HepG2 (cell line): Measurements from ENCODE around the gene CFAP99. TPM values are rescaled to one million over a fixed set of nuclear protein-coding genes. Genes with fewer than 3 reads are reported as not detected.

Experiments used
- ARID2 ChIP-seq: sonication (generic); formaldehyde crosslinking; IDR thresholded peaks from 2 replicates; pipeline ENCODE4 v1.8.1; 2022; ENCODE audit warnings: mild to moderate bottlenecking, missing genetic modification reagents, borderline replicate concordance
- ATF7-NPFF ChIP-seq: sonication (generic); formaldehyde crosslinking; IDR thresholded peaks from 2 replicates; pipeline ENCODE4 v1.8.1; 2023; ENCODE audit warnings: mild to moderate bottlenecking, low read depth, missing genetic modification reagents, moderate library complexity
- BATF2 ChIP-seq: sonication (generic); formaldehyde crosslinking; IDR thresholded peaks from 2 replicates; pipeline ENCODE4 v1.8.0; 2022; ENCODE audit warnings: mild to moderate bottlenecking, missing genetic modification reagents, moderate library complexity
- DNMT3B ChIP-seq: conservative IDR thresholded peaks from 2 replicates; pipeline ENCODE4 v1.6.1; 2016; ENCODE audit warnings: missing biosample characterization, control low read depth
- ETV6 ChIP-seq: sonication (generic); formaldehyde crosslinking; conservative IDR thresholded peaks from 2 replicates; pipeline ENCODE4 v1.4.0; 2020; ENCODE audit warnings: missing genetic modification reagents
- HDAC1 ChIP-seq: sonication (generic); formaldehyde crosslinking; IDR thresholded peaks from 2 replicates; pipeline ENCODE4 v1.5.1; 2020; ENCODE audit warnings: mild to moderate bottlenecking, missing genetic modification reagents
- HOMEZ ChIP-seq: IDR thresholded peaks from 2 replicates; pipeline ENCODE4 v1.6.1; 2016; ENCODE audit warnings: low read depth
- KAT8 ChIP-seq: IDR thresholded peaks from 2 replicates; pipeline ENCODE4 v1.6.1; 2016; ENCODE audit warnings: missing genetic modification reagents, missing compliant biosample characterization
- KDM3A ChIP-seq: IDR thresholded peaks from 2 replicates; pipeline ENCODE4 v1.6.1; 2018; ENCODE audit warnings: low read depth, missing compliant biosample characterization
- MAX ChIP-seq: IDR thresholded peaks from 2 replicates; pipeline ENCODE4 v1.6.1; 2012; ENCODE audit warnings: inconsistent platforms
- RBFOX2 ChIP-seq: fragments of 200-400 bp; formaldehyde crosslinking; IDR thresholded peaks from 2 replicates; pipeline ENCODE4 v1.6.1; 2017; ENCODE audit warnings: low read depth, mild to moderate bottlenecking, low read length
- SCMH1 ChIP-seq: sonication (generic); formaldehyde crosslinking; IDR thresholded peaks from 2 replicates; pipeline ENCODE4 v1.9.0; 2021; ENCODE audit warnings: missing genetic modification reagents, mild to moderate bottlenecking, borderline replicate concordance
- TCF7L2 ChIP-seq: IDR thresholded peaks from 2 replicates; pipeline ENCODE4 v1.6.1; 2011; ENCODE audit warnings: mild to moderate bottlenecking, low read depth, low read length, moderate library complexity
- THAP11 ChIP-seq: IDR thresholded peaks from 2 replicates; pipeline ENCODE4 v1.6.1; 2016; ENCODE audit warnings: missing biosample characterization, missing genetic modification reagents
- WIZ ChIP-seq: sonication (generic); formaldehyde crosslinking; IDR thresholded peaks from 2 replicates; pipeline ENCODE4 v1.5.1; 2020; ENCODE audit warnings: mild to moderate bottlenecking, missing genetic modification reagents
- YY1 ChIP-seq: IDR thresholded peaks from 2 replicates; pipeline ENCODE4 v1.6.1; 2011; ENCODE audit warnings: low read length, low read depth, moderate library complexity, mild to moderate bottlenecking; ENCODE audit not compliant: insufficient read depth, insufficient replicate concordance
- ZNF329 ChIP-seq: sonication (generic); formaldehyde crosslinking; IDR thresholded peaks from 2 replicates; pipeline ENCODE4 v1.9.0; 2021; ENCODE audit warnings: low read depth, mild to moderate bottlenecking, missing genetic modification reagents
- ZNF432 ChIP-seq: sonication (generic); formaldehyde crosslinking; IDR thresholded peaks from 2 replicates; pipeline ENCODE4 v1.5.0; 2020; ENCODE audit warnings: missing genetic modification reagents, mild to moderate bottlenecking, borderline replicate concordance
- ZNF468 ChIP-seq: sonication (generic); formaldehyde crosslinking; IDR thresholded peaks from 2 replicates; pipeline ENCODE4 v1.8.0; 2022; ENCODE audit warnings: mild to moderate bottlenecking, moderate library complexity, missing genetic modification reagents
- ZNF546 ChIP-seq: sonication (generic); formaldehyde crosslinking; conservative IDR thresholded peaks from 2 replicates; pipeline ENCODE4 v1.8.1; 2023; ENCODE audit warnings: mild to moderate bottlenecking, missing genetic modification reagents
- ZNF607 ChIP-seq: sonication (generic); formaldehyde crosslinking; IDR thresholded peaks from 2 replicates; pipeline ENCODE4 v1.5.1; 2020; ENCODE audit warnings: missing genetic modification reagents, mild to moderate bottlenecking, borderline replicate concordance
- ZSCAN21 ChIP-seq: sonication (generic); formaldehyde crosslinking; IDR thresholded peaks from 2 replicates; pipeline ENCODE4 v1.8.0; 2022; ENCODE audit warnings: mild to moderate bottlenecking, missing genetic modification reagents, moderate library complexity, borderline replicate concordance
- ZSCAN9 ChIP-seq: IDR thresholded peaks from 2 replicates; pipeline ENCODE4 v1.6.1; 2016; ENCODE audit warnings: borderline replicate concordance
- polyA plus RNA-seq, 8 experiments: library from polyadenylated mRNA; depleted of rRNA in 3 of 8; stranded (reverse) in 7 of 8; unstranded in 1 of 8; fragments of >200 nt; fragmentation: Illumina TruSeq in 4 of 8; extraction: Trizol in 4 of 8; gene quantifications; 2 replicates each; pipeline versions ENCODE4 v1.2.1 to v1.2.3, GENCODE V29; 2011 to 2016; ENCODE audit warnings: low read depth in 4 of 8, missing spikeins in 1 of 8, mixed read lengths in 1 of 8; ENCODE audit not compliant: insufficient read depth in 1 of 8
- total RNA-seq, 5 experiments: library from RNA; depleted of rRNA; stranded (reverse); fragments of >200 nt; fragmentation: Illumina TruSeq; extraction: Trizol; gene quantifications; 2 replicates each; pipeline ENCODE4 v1.2.3, GENCODE V29; 2016; ENCODE audit warnings: low read depth in 1 of 5
- TF ChIP-seq, protein P1 (sequence below): sonication (generic); formaldehyde crosslinking; IDR thresholded peaks from 2 replicates; pipeline ENCODE4 v1.5.0; 2020; ENCODE audit warnings: missing genetic modification reagents
- TF ChIP-seq, protein P2 (sequence below): sonication (generic); formaldehyde crosslinking; IDR thresholded peaks from 2 replicates; pipeline ENCODE4 v1.8.0; 2022; ENCODE audit warnings: mild to moderate bottlenecking, missing genetic modification reagents; ENCODE audit not compliant: insufficient replicate concordance

CFAP99 gene
- total and polyA plus RNA-seq, 2 of the 13 experiments (the other 11 are each of a cell fraction or from before 2014, with no cell fraction given), result not detected

DNA sequence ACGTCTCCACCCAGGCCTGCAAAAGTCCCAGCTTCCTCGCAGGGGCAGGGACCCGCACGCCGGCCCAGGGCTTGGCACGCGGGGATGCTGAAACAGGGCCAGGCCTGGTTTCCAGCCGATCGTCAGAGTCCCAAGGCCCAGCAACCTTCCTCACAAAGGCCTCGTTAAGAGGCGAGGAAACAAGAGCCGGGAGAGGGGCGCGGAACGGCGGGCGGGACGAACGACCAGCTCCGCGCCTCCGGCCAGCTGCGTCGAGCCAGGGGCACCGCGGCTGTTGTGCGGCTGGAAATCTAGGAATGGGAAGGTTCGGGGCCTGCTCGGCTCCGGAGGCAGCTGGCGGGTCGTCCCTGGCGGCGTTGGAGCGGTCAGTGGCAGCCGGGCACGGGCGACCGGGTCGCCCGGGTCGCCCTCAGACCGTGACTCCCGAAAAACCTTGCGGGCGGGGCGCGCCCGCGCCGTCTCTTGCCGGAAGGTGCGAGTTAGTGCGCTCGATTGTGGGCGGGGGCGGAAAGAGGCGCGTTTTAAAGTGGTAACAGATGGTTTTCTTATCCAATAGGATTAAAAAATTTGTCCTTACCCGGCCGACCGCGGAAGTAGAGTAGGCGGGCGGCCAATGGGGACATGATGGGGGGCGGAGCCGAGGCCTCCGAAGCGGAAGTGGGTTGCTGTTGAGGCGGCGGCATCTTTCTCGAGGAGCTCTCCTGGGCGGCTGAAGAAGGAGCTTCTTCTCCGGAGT is 49.9 kb downstream of the CFAP99 start, which contains the start of gene RNF4 (continued):
- peak; percentile 90 for TF ChIP-seq MAX
- TF ChIP-seq HDAC1 (CRISPR knock-in tag), result peak; percentile 72; the same call in 1 of the 2 replicates
- TF ChIP-seq BATF2 (CRISPR knock-in tag), result no peak
- TF ChIP-seq ZNF432 (CRISPR knock-in tag), result no peak
- peak; percentile 82; the same call in 1 of the 2 replicates for TF ChIP-seq KAT8 (CRISPR knock-in tag)
- peak; percentile 13; the same call in 1 of the 2 replicates for TF ChIP-seq ATF7-NPFF
- TF ChIP-seq YY1, result peak; percentile 46
- 0 out of 2 replicates have a peak, but pooled peaks have one; percentile 73 for TF ChIP-seq ZSCAN9 (CRISPR knock-in tag)
- peak; percentile 83 for TF ChIP-seq RBFOX2
- no peak for TF ChIP-seq ZNF329 (CRISPR knock-in tag)
- TF ChIP-seq KDM3A (CRISPR knock-in tag), result 0 out of 2 replicates have a peak, but pooled peaks have one; percentile 48
- no peak for TF ChIP-seq TCF7L2
- TF ChIP-seq THAP11 (CRISPR knock-in tag), result peak; percentile 78; the same call in 1 of the 2 replicates
- TF ChIP-seq ZNF468 (CRISPR knock-in tag), result no peak
- no peak for TF ChIP-seq WIZ (CRISPR knock-in tag)
- peak; percentile 23; the same call in 1 of the 2 replicates for TF ChIP-seq DNMT3B (CRISPR knock-in tag)
- TF ChIP-seq ETV6 (CRISPR knock-in tag), result no peak
- TF ChIP-seq ZSCAN21, result peak; percentile 68
- peak; percentile 52; the same call in 1 of the 2 replicates for TF ChIP-seq ZNF546
- peak; percentile 59; the same call in 1 of the 2 replicates for TF ChIP-seq ARID2
- TF ChIP-seq, protein P1, sequence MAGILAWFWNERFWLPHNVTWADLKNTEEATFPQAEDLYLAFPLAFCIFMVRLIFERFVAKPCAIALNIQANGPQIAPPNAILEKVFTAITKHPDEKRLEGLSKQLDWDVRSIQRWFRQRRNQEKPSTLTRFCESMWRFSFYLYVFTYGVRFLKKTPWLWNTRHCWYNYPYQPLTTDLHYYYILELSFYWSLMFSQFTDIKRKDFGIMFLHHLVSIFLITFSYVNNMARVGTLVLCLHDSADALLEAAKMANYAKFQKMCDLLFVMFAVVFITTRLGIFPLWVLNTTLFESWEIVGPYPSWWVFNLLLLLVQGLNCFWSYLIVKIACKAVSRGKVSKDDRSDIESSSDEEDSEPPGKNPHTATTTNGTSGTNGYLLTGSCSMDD, result 0 out of 2 replicates have a peak, but pooled peaks have one; percentile 51
- TF ChIP-seq, protein P2, sequence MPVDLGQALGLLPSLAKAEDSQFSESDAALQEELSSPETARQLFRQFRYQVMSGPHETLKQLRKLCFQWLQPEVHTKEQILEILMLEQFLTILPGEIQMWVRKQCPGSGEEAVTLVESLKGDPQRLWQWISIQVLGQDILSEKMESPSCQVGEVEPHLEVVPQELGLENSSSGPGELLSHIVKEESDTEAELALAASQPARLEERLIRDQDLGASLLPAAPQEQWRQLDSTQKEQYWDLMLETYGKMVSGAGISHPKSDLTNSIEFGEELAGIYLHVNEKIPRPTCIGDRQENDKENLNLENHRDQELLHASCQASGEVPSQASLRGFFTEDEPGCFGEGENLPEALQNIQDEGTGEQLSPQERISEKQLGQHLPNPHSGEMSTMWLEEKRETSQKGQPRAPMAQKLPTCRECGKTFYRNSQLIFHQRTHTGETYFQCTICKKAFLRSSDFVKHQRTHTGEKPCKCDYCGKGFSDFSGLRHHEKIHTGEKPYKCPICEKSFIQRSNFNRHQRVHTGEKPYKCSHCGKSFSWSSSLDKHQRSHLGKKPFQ (CRISPR knock-in tag), result no peak
- TF ChIP-seq HOMEZ (CRISPR knock-in tag), result no peak; the same call in 1 of the 2 replicates
- TF ChIP-seq ZNF607 (CRISPR knock-in tag), result peak; percentile 25; the same call in 1 of the 2 replicates
- no peak for TF ChIP-seq SCMH1 (CRISPR knock-in tag)
